IMR-90 (cell line): Measurements from ENCODE around the gene PTPRG. TPM values are rescaled to one million over a fixed set of nuclear protein-coding genes. Genes with fewer than 3 reads are reported as not detected.

Source experiments
- ATAC-seq: fragments of 200-7000 bp; cut with Tn5 transposase; 2 replicates; pipeline ENCODE4 v1.9.1; 2020; ENCODE audit warnings: low read depth, mild to moderate bottlenecking, moderate library complexity
- BruUV-seq: library from RNA; stranded (reverse); fragments of 400-500 nt; replicated peaks from 2 replicates; lab custom pipeline; 2021; lab: Mats Ljungman, UMichigan
- CTCF ChIA-PET: fragments of 300-600 bp; formaldehyde crosslinking; extraction: SDS; loops from one replicate; lab custom pipeline; 2021; ENCODE audit warnings: antibody characterized with exemption; lab: Yijun Ruan, JAX
- POLR2A ChIA-PET: fragments of 300-600 bp; sonication (Branson Sonifier 250); formaldehyde crosslinking; loops from one replicate; lab custom pipeline; 2022; ENCODE audit warnings: antibody characterized with exemption; ENCODE audit not compliant: unreplicated experiment; lab: Charles Lee
- DNase-seq: peaks from one replicate; pipeline ENCODE4 v3.0.0; 2013
- H2AFZ ChIP-seq: replicated peaks from 2 replicates; pipeline ENCODE3; 2013; ENCODE audit warnings: low read length, mild to moderate bottlenecking; ENCODE audit not compliant: poor library complexity
- H2AK5ac ChIP-seq: 2 replicates; pipeline ENCODE4 v1.6.1; 2013; ENCODE audit warnings: low read depth, low read length, inconsistent platforms
- H2AK9ac ChIP-seq: replicated peaks from 2 replicates; pipeline ENCODE3; 2013; ENCODE audit warnings: mild to moderate bottlenecking, low read depth, low read length, moderate library complexity; ENCODE audit not compliant: poor library complexity
- H2BK120ac ChIP-seq: 2 replicates; pipeline ENCODE4 v1.6.1; 2013; ENCODE audit warnings: low read depth, low read length, inconsistent platforms
- H2BK15ac ChIP-seq: 3 replicates; pipeline ENCODE4 v1.6.1; 2013; ENCODE audit warnings: low read depth, low read length, inconsistent platforms
- H2BK20ac ChIP-seq: 2 replicates; pipeline ENCODE4 v1.6.1; 2013; ENCODE audit warnings: low read depth, mild to moderate bottlenecking, inconsistent platforms, low read length, moderate library complexity
- H2BK5ac ChIP-seq: 2 replicates; pipeline ENCODE4 v1.6.1; 2013; ENCODE audit warnings: mild to moderate bottlenecking, low read depth, low read length, inconsistent platforms; ENCODE audit not compliant: poor library complexity, severe bottlenecking
- H3K14ac ChIP-seq: replicated peaks from 2 replicates; pipeline ENCODE4 v1.6.1; 2013; ENCODE audit warnings: low read depth, low read length, inconsistent platforms
- H3K18ac ChIP-seq: 2 replicates; pipeline ENCODE4 v1.6.1; 2013; ENCODE audit warnings: low read depth, low read length, control low read depth
- H3K23ac ChIP-seq: 2 replicates; pipeline ENCODE4 v1.6.1; 2013; ENCODE audit warnings: low read depth, low read length, inconsistent platforms
- H3K27ac ChIP-seq: 2 replicates; pipeline ENCODE4 v1.5.1; 2013; ENCODE audit warnings: mild to moderate bottlenecking, control low read depth, low read length; ENCODE audit not compliant: insufficient read depth
- H3K27me3 ChIP-seq: 2 replicates; pipeline ENCODE4 v1.6.1; 2013; ENCODE audit warnings: low read length; ENCODE audit not compliant: control insufficient read depth, insufficient read depth
- H3K36me3 ChIP-seq: 2 replicates; pipeline ENCODE4 v1.6.1; 2013; ENCODE audit warnings: low read length, mixed read lengths; ENCODE audit not compliant: control insufficient read depth, insufficient read depth
- H3K4ac ChIP-seq: 2 replicates; pipeline ENCODE4 v1.6.1; 2013; ENCODE audit warnings: low read depth, low read length, inconsistent platforms
- H3K4me1 ChIP-seq: 2 replicates; pipeline ENCODE4 v1.6.1; 2013; ENCODE audit warnings: low read length, mixed read lengths; ENCODE audit not compliant: control insufficient read depth, insufficient read depth
- H3K4me2 ChIP-seq: 2 replicates; pipeline ENCODE4 v1.6.1; 2013; ENCODE audit warnings: low read depth, mild to moderate bottlenecking, control low read depth, low read length, moderate library complexity
- H3K4me3 ChIP-seq: 2 replicates; pipeline ENCODE4 v1.5.1; 2013; ENCODE audit warnings: low read depth, mild to moderate bottlenecking, control low read depth, low read length, moderate library complexity; ENCODE audit not compliant: insufficient read depth
- H3K56ac ChIP-seq: 2 replicates; pipeline ENCODE4 v1.6.1; 2013; ENCODE audit warnings: low read length, inconsistent platforms; ENCODE audit not compliant: insufficient read depth; ENCODE audit errors: extremely low read depth
- H3K79me1 ChIP-seq, 2 experiments: 2 replicates each; pipeline ENCODE4 v1.6.1; 2013; ENCODE audit warnings: low read length in 2 of 2, inconsistent platforms in 1 of 2, low read depth in 1 of 2
- H3K9ac ChIP-seq: 2 replicates; pipeline ENCODE4 v1.6.1; 2013; ENCODE audit warnings: low read depth, low read length, control low read depth
- H3K9me1 ChIP-seq: 2 replicates; pipeline ENCODE4 v1.6.1; 2013; ENCODE audit warnings: low read length, inconsistent platforms; ENCODE audit not compliant: insufficient read depth
- H3K9me3 ChIP-seq: 2 replicates; pipeline ENCODE4 v1.6.1; 2013; ENCODE audit warnings: low read length; ENCODE audit not compliant: control insufficient read depth, insufficient read depth
- H4K20me1 ChIP-seq: 2 replicates; pipeline ENCODE4 v1.6.1; 2013; ENCODE audit warnings: low read length, inconsistent platforms; ENCODE audit not compliant: insufficient read depth
- H4K5ac ChIP-seq: 2 replicates; pipeline ENCODE4 v1.6.1; 2013; ENCODE audit warnings: mild to moderate bottlenecking, low read depth, low read length, control low read depth
- H4K8ac ChIP-seq, 2 experiments: 2 replicates each; pipeline ENCODE4 v1.6.1; 2013; ENCODE audit warnings: low read depth in 2 of 2, low read length in 2 of 2, control low read depth in 1 of 2, inconsistent platforms in 1 of 2
- H4K91ac ChIP-seq: 2 replicates; pipeline ENCODE4 v1.6.1; 2013; ENCODE audit warnings: low read depth, low read length, inconsistent platforms; ENCODE audit not compliant: insufficient read depth
- BHLHE40 ChIP-seq: fragments of 150-350 bp; IDR thresholded peaks from 2 replicates; pipeline ENCODE4 v1.6.1; 2016; ENCODE audit warnings: mild to moderate bottlenecking, low read depth, low read length
- CHD1 ChIP-seq: IDR thresholded peaks from 2 replicates; pipeline ENCODE4 v1.6.1; 2012; ENCODE audit warnings: low read depth, low read length, improper control_type of control experiment
- FOS ChIP-seq: fragments of 150-350 bp; IDR thresholded peaks from 2 replicates; pipeline ENCODE4 v1.6.1; 2016; ENCODE audit warnings: low read depth, low read length
- MAFK ChIP-seq: IDR thresholded peaks from 2 replicates; pipeline ENCODE4 v1.6.1; 2012; ENCODE audit warnings: low read depth, low read length, improper control_type of control experiment
- MAZ ChIP-seq: IDR thresholded peaks from 2 replicates; pipeline ENCODE4 v1.6.1; 2012; ENCODE audit warnings: low read depth, mild to moderate bottlenecking, low read length, improper control_type of control experiment, moderate library complexity, borderline replicate concordance
- RAD21 ChIP-seq: IDR thresholded peaks from 2 replicates; pipeline ENCODE4 v1.6.1; 2012; ENCODE audit warnings: low read length, improper control_type of control experiment
- RFX5 ChIP-seq: IDR thresholded peaks from 2 replicates; pipeline ENCODE4 v1.8.0; 2012; ENCODE audit warnings: low read depth, mild to moderate bottlenecking, low read length, moderate library complexity
- USF2 ChIP-seq: fragments of 150-350 bp; IDR thresholded peaks from 2 replicates; pipeline ENCODE4 v1.6.1; 2017; ENCODE audit warnings: mild to moderate bottlenecking, antibody characterized with exemption, low read length, low read depth
- WGBS, 2 experiments: methylation state at CpG; one replicate each; pipeline versions ENCODE4 v1.1.5 to v1.1.7; 2013; ENCODE audit warnings: missing lambda C conversion rate in 2 of 2; ENCODE audit not compliant: insufficient read length in 1 of 2; ENCODE audit errors: extremely low coverage in 2 of 2; 5-methylcytosine and 5-hydroxymethylcytosine counted together
- dilution Hi-C: fragments of 300-500 bp; cut with HindIII; formaldehyde crosslinking; loops from one replicate; pipeline ENCODE4 v1.14.3; 2018; ENCODE audit warnings: low sequenced_read_pairs; ENCODE audit not compliant: unreplicated experiment
- in situ Hi-C: fragments of 300-500 bp; cut with MboI; formaldehyde crosslinking; loops from 3 replicates; pipeline ENCODE4 v1.14.3; 2019; ENCODE audit warnings: low sequenced_read_pairs, inconsistent platforms, mixed read lengths
- intact Hi-C: fragments of 100-400 bp; cut with micrococcal nuclease; formaldehyde crosslinking; loops from 2 replicates; pipeline ENCODE4 v1.10.0; 2022
- polyA plus RNA-seq, 3 experiments: library from polyadenylated mRNA; depleted of rRNA; stranded (reverse); fragments of >200 nt; gene quantifications; 2 replicates each; pipeline ENCODE4 v1.2.3, GENCODE V29; 2012; ENCODE audit warnings: low replicate concordance in 1 of 3
- total RNA-seq: library from RNA; depleted of rRNA; stranded (reverse); fragments of >200 nt; gene quantifications from 2 replicates; pipeline ENCODE4 v1.2.3, GENCODE V29; 2012

The PTPRG gene
- total and polyA plus RNA-seq, 2 of the 4 experiments (the other 2 are of a cell fraction): 7.7 to 31.0 TPM

GRCh38 chr3:62325896-62326295 is 764.5 kb downstream of the PTPRG start:
- Histone ChIP-seq H3K27ac (no peak overlapping the region), H3K9me1 (no peaks in the 10 kb centered on the region), H3K4me3 (no peak overlapping the region), H3K23ac (no peak overlapping the region), H3K4me1 (no peaks in the 10 kb centered on the region), H3K18ac (no peak overlapping the region), H4K20me1 (no peaks in the 10 kb centered on the region), H2BK15ac (no peak overlapping the region), H2AK5ac (no peak overlapping the region), H3K36me3 (no peaks in the 10 kb centered on the region), H3K56ac (no peak overlapping the region), H3K79me1 (no peaks in the 10 kb centered on the region), H2BK120ac (no peak overlapping the region), H2AFZ (no peak overlapping the region), H2BK5ac (no peak overlapping the region), H4K8ac (no peak overlapping the region), H2AK9ac (no peak overlapping the region), H3K27me3 (no peaks in the 10 kb centered on the region), H3K9me3 (no peaks in the 10 kb centered on the region), H3K4me2 (no peak overlapping the region), H4K5ac (no peak overlapping the region), H3K9ac (no peak overlapping the region), H3K14ac (no peak overlapping the region), H2BK20ac (no peak overlapping the region), H3K4ac (no peak overlapping the region), H4K91ac (no peak overlapping the region)
- no TSS peak for BruUV-seq
- no CpG with 5 or more reads among the region's 8 CpGs for WGBS, 2 experiments
- CTCF ChIA-PET: no interaction called here
- TF ChIP-seq FOS (no peak), USF2 (no peak), RAD21 (no peak), MAZ (no peak), BHLHE40 (no peak), MAFK (no peak), RFX5 (no peak), CHD1 (no peak)
- DNase-seq (no peak), ATAC-seq (no peak)
- dilution Hi-C loops: no loop called here
- POLR2A ChIA-PET: no interaction called here
- intact Hi-C loops: no loop called here
- in situ Hi-C loops: loop anchor here (5.0 kb wide), 1 partner anchor 236 kb away; no protein-coding TSS in a partner anchor
